GM19099 (cell line): ENCODE data around the gene WWTR1.

ENCODE experiments used
- POLR2A ChIP-seq: IDR thresholded peaks from 3 replicates; pipeline ENCODE4 v1.6.1; 2011; ENCODE audit warnings: low read depth; ENCODE audit not compliant: insufficient read length; ENCODE audit errors: extremely low read depth

The WWTR1 gene

DNA sequence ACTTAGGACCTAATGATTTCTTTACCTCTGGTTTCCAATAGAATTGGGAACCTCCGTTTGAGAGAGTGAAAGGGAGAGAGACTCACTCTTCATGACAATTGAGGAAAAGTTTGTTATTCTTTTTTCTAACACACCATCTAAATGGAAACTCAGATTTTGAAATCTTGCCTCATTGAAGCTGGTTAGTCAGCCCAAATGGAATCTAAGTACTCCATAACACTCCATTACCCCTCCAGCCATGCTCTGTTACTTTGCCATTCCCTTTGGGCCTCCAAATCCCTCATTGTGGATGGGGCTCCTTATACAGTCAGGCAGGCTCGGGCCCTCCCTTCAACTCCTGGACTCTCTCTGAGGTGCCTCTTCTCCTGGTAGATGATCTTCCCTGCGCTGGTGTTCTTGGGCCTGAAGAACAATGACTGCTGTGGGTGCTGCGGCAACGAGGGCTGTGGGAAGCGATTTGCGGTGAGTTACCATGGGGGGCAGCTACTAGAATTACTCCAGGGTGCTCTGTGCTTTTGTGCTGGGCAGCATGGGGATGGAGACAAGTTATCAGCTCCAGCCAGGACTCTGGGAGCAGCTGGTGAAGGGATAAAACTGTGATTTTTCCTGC is 182.3 kb downstream of the WWTR1 start:
- TF ChIP-seq POLR2A, result no peak

DNA sequence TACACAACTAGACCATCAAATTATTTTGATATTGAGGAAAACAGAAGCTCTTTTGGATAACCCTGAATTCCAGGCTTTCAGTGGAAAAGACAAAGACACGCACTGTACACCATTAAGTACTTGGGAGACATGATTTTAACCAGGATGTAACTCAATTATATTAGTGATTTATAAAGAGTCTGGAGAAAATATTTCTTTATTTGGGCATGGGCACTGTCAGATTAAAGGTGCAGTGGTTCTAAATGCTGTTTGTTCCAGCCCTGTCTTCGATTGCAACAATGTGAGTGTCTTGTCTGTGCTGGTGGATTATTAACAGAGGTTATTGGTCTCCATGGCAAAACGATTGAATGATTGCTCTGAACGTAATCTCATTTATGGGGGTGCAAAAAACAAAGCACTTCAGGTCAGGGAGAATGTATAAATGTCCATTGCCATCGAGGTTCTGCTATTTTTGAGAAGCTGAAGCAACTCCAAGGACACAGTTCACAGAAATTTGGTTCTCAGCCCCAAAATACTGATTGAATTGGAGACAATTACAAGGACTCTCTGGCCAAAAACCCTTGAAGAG is 183.5 kb downstream of the WWTR1 start, which contains the start of gene TM4SF4:
TM4SF4 (plus strand) TSS at position 448 of the 568 bp plus-strand sequence. CDS start 181 bp downstream, outside the sequence.
- no peak for TF ChIP-seq POLR2A

DNA sequence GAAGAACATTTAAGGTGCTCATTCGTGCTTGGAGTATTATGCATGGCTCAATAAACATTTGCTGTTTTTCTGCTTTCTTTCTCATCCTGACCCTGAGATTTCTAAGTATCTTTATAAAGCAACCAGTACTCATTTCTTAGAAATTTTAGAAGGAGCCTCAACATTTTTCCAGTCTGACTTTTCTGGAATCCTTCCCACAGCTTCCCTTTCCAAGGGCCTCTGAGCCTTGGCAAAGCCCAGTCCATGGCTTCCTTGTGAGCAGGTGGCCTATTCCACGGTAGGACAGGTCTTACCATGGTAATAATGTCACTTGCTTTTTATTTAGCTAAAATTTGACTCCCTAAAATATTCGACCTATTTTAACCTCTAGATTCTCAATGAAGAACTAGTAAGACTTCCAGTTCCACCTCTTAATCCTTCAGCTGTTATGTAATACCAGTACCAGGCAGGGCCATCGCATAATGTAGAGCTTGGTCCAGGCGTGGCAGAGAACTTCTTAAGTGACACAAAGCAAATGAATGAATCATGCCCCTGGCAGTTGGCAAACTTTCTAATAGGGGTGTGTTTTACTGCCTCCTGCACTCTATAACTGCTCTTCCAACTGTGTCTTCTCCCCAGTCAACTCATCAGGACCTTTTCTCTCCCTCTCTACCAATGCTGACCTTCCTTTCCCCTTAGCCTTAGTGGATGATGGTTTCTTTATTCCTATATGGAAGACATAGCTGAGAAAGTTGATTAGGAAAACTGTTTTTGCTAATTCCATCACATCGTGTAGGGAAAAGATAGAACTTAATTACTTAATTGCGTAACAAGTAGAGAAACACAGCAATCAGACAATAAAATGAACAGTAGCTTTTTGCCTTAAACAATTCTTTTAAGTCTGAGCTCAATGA is 184.2 kb downstream of the WWTR1 start:
- TF ChIP-seq POLR2A, result no peak

DNA sequence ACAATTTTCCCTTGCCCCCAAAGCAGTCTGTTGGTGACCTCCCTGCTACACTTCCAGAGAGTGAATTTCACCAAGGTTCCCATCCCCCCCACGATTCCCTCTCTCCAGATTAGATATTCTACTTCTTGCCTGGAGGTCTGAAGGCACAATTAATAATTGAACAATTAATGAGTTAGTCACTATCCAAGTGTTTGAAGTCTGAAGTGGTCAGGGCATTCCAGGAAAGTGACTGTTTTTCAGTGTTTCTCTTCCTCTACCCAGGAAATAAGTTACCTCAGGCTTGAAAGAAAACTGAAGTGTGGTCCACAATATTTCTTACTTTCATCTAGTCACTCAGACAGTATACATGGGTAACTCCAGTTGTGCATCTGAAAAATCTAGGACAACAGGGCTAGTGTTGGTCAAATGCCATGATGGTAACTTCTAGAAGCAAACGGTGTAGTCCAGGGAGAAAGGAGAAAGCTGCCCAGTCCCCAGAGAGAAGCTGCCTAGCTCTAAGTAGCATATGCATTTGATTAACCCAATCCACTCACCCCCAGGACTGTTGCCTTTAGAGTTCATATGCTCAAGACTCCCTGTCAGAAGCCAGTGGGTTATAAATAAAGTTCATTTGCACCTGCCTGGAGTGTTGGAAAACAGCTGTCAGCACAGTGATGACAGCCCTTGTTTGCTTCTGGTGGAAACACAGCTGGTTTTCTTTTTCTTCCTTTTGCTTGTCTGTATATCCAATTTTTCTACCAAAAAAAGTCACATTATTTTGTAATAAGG is 185.6 kb downstream of the WWTR1 start:
- TF ChIP-seq POLR2A, result no peak

DNA sequence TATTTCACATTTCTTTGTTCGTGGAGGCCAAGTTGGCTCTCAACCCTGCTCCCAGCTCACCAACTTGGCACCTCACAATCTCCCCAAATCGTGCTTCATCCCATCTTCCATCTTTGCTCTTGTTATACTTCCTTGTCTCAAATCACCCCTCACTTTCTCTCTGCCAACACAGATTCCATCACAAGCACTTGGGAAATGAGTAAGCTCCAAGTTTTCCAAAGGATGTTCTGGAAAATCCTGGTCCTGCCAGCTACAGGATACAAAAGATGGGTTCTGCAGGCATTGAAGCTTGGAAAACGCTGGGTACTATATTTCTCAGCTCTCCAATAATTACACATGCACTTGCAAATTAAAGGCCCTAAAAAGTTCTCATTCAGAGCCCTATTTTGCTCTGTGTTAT is 187.4 kb downstream of the WWTR1 start:
- TF ChIP-seq POLR2A, result no peak

DNA sequence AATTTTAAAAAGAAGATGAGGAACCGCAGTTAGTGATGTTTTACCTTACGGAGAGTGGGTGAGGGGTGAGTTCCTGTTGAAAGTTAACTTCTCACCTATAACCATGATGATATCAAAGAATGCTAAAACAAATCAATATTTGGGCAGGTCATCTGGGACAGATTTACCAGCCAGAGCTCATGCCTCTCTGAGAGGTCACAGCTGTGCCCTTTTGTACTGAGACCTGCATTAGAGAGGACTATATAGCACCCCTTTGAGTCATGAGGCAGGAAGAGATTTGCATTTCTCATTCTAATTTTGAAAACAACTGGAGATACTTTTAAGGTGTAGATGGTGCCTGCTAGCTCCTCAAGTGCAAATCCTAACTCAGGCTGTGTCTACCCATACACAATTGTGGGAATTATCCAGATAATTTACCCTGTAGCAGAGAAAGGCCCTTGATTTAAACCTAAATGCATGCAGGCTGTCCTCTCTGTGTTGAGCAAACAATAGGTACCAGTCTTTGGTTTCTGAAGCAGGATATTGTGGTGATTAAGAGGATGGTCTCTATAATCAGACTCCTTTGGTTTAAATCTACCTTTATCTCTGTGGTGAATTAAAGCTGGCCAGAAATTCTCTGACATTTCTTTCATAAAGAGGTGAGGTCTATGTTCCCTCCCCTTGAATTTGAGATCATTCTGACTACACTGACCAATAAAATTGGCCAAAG is 189.2 kb downstream of the WWTR1 start:
- TF ChIP-seq POLR2A, result no peak
